C4-2B (cell line): ENCODE data around the gene IRS2.

Source experiments
- H3K27ac ChIP-seq: fragments of 450-650 bp; 2 replicates; pipeline ENCODE4 v1.5.1; 2017
- CTCF ChIP-seq: fragments of 450-650 bp; conservative IDR thresholded peaks from 2 replicates; pipeline ENCODE4 v1.5.1; 2017; ENCODE audit warnings: mild to moderate bottlenecking
- ZFX ChIP-seq: fragments of 450-650 bp; IDR thresholded peaks from 2 replicates; pipeline ENCODE4 v1.6.1; 2017

Gene IRS2

GRCh38 chr13:109727251-109727650 is 59.1 kb downstream of the IRS2 start:
- TF ChIP-seq CTCF (no peak), ZFX (no peak)
- H3K27ac ChIP-seq: no peak overlapping the region

GRCh38 chr13:109725995-109726637 is 60.3 kb downstream of the IRS2 start:
- no peak overlapping the region for H3K27ac ChIP-seq
- TF ChIP-seq CTCF (no peak), ZFX (no peak)

- TF ChIP-seq CTCF (no peak), ZFX (no peak)
- H3K27ac ChIP-seq: no peak overlapping the region
Observed at GRCh38 chr13:109725297-109725696, 61.1 kb downstream of the IRS2 start.

GRCh38 chr13:109724603-109725002 is 61.8 kb downstream of the IRS2 start:
- no peak overlapping the region for H3K27ac ChIP-seq
- TF ChIP-seq CTCF: no peak
- no peak for TF ChIP-seq ZFX

GRCh38 chr13:109723046-109723445 is 63.3 kb downstream of the IRS2 start:
- TF ChIP-seq ZFX: no peak
- TF ChIP-seq CTCF: no peak
- H3K27ac ChIP-seq: no peak overlapping the region

- no peak for TF ChIP-seq ZFX
- no peak for TF ChIP-seq CTCF
- no peak overlapping the region for H3K27ac ChIP-seq
Observed at GRCh38 chr13:109722068-109722467, 64.3 kb downstream of the IRS2 start.

GRCh38 chr13:109720758-109721184 is 65.6 kb downstream of the IRS2 start:
- no peak for TF ChIP-seq CTCF
- TF ChIP-seq ZFX: no peak
- H3K27ac ChIP-seq: no peak overlapping the region
